ENCODE data around the gene FMNL2. TPM values are rescaled to one million over a fixed set of nuclear protein-coding genes. Genes with fewer than 3 reads are reported as not detected.

FMNL2 gene
- total RNA-seq: 18.2 and 58.0 TPM in 2 replicates

GRCh38 chr2:152335016-152335725 lies at the start of gene FMNL2:
Gene FMNL2 (plus strand): TSS chr2:152335174.

Other genes starting within 250 kb of the FMNL2 start
- 2.0 and 10.8 TPM in 2 replicates for gene CACNB4, start 236.1 kb upstream of the FMNL2 start, total RNA-seq
- gene STAM2, start 159.4 kb upstream of the FMNL2 start, total RNA-seq: 34.5 and 44.8 TPM in 2 replicates

All from smooth muscle cell of the pulmonary artery (primary cell).